Activated CD4-positive, alpha-beta T cell treated with anti-CD3 and anti-CD28 coated beads, Interleukin-2, amount 10 ng/mL, durations not matched to agents 7 days and 5 days (primary cell): Measurements from ENCODE around the gene SSTR3. TPM values are rescaled to one million over a fixed set of nuclear protein-coding genes. Genes with fewer than 3 reads are reported as not detected.

Source experiments
- CTCF ChIA-PET: fragments of 350-600 bp; sonication (Branson Sonifier 250); formaldehyde crosslinking; loops from one replicate; lab custom pipeline; 2021; ENCODE audit warnings: antibody characterized with exemption; lab: Charles Lee
- POLR2A ChIA-PET: fragments of 350-600 bp; sonication (Branson Sonifier 250); formaldehyde crosslinking; loops from one replicate; lab custom pipeline; 2021; ENCODE audit warnings: antibody characterized with exemption; lab: Charles Lee
- DNase-seq: peaks from one replicate; pipeline ENCODE4 v3.0.0-alpha.2; 2020
- H3K27ac Mint-ChIP-seq: one replicate; pipeline ENCODE4 v1.8.0; 2021; ENCODE audit warnings: mild to moderate bottlenecking, moderate library complexity, mixed read lengths
- H3K27me3 Mint-ChIP-seq: one replicate; pipeline ENCODE4 v1.8.0; 2021; ENCODE audit warnings: mixed read lengths
- H3K36me3 Mint-ChIP-seq: one replicate; pipeline ENCODE4 v1.8.0; 2021; ENCODE audit warnings: low read depth, mixed read lengths
- H3K4me1 Mint-ChIP-seq: one replicate; pipeline ENCODE4 v1.8.0; 2021; ENCODE audit warnings: mixed read lengths
- H3K4me3 Mint-ChIP-seq: one replicate; pipeline ENCODE4 v1.8.0; 2021; ENCODE audit warnings: mild to moderate bottlenecking, moderate library complexity, mixed read lengths
- H3K9me3 Mint-ChIP-seq: one replicate; pipeline ENCODE4 v1.8.0; 2021; ENCODE audit warnings: mixed read lengths
- total RNA-seq, 2 experiments: library from RNA; stranded (reverse); gene quantifications; one replicate each; pipeline ENCODE4 v1.2.3, GENCODE V29; 2021

SSTR3 gene
- total RNA-seq, 2 experiments from 2014 or later: 10.1 to 10.2 TPM

DNA sequence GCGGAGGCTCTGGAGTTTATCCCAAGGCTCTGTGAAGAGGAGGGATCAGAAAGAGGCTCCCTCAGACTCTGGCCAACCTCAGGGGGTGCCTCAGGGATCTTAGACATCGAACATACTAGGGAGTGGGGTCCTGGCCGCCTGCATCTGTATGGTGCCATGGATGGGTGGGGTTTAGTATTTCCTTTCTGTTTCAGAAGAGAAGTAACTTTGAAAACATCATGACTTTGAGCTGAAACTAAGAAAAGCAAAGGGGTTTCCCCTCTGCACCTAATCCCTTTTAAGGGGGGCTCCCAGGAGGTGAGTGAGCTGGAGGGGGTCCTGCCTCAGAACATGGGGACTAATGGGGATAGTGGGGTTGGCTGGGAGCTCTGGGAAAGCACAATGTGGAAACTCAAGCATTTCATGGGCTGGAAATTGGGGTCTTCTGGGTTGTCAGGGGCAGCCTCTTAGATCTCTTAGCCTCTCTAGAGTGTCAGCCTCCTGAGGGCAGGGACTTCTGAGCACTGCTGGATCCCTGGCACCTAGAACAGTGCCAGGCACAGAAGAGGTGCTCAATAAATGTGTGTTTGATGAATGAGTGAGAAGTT, 11.8 kb upstream of the SSTR3 start:
- H3K27me3 Mint-ChIP-seq: no peaks in the 10 kb centered on the region
- POLR2A ChIA-PET: interaction anchor here (1.0 kb wide), 1 partner anchor 19 kb away, joined by 3 read pairs; no protein-coding TSS in a partner anchor
- H3K9me3 Mint-ChIP-seq: peaks cover 22% of the 10 kb centered on the region
- CTCF ChIA-PET: interaction anchor here (0.7 to 1.3 kb wide), 3 partner anchors 20 to 144 kb away, joined by 3 to 6 read pairs (median 4); partner anchors contain the start of gene RAC2
- H3K4me3 Mint-ChIP-seq: peak overlapping the region; percentile 75
- peak; percentile 46 for DNase-seq
- peaks cover 82% of the 10 kb centered on the region for H3K36me3 Mint-ChIP-seq
- H3K27ac Mint-ChIP-seq: peak overlapping the region; percentile 95
- H3K4me1 Mint-ChIP-seq: peaks cover 91% of the 10 kb centered on the region

DNA sequence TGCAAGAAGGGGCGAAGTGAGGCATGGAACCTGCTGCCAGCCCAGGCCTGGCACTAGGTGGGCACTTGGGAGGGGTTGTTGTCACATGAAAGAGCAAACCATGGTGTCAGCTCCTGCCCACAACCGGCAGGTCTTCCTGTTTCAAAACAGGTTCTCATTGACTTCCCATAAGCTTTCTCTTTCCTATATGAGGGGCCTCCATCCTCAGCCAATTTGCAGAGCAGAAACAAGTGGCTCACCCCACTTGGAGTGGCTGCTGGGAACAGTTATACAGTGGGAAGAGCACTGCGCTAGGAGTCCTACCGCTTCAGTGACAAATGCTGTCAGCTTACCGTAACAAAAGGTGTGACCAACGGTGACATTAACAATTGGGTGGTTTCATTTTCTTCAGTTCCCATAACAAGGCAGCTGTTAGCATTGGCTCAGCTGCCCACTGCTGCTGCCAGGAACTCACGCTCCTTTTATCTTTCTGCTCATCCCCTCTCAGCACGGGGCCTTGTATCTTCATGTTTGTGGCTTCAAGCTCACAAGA, 10.2 kb upstream of the SSTR3 start:
- CTCF ChIA-PET: interaction anchor here (0.6 to 1.0 kb wide), 4 partner anchors 23 to 117 kb away, joined by 3 to 4 read pairs (median 4); no protein-coding TSS in a partner anchor
- Mint-ChIP-seq H3K36me3 (peaks cover 79% of the 10 kb centered on the region), H3K27me3 (no peaks in the 10 kb centered on the region), H3K4me3 (peak overlapping the region; percentile 75), H3K4me1 (peaks cover 91% of the 10 kb centered on the region), H3K27ac (peak overlapping the region; percentile 95), H3K9me3 (peaks cover 22% of the 10 kb centered on the region)
- DNase-seq: peak; percentile 72
- POLR2A ChIA-PET: interaction anchor here (0.6 to 1.2 kb wide), 5 partner anchors 10 to 32 kb away, joined by 3 to 4 read pairs (median 4); partner anchors contain the start of gene RAC2

DNA sequence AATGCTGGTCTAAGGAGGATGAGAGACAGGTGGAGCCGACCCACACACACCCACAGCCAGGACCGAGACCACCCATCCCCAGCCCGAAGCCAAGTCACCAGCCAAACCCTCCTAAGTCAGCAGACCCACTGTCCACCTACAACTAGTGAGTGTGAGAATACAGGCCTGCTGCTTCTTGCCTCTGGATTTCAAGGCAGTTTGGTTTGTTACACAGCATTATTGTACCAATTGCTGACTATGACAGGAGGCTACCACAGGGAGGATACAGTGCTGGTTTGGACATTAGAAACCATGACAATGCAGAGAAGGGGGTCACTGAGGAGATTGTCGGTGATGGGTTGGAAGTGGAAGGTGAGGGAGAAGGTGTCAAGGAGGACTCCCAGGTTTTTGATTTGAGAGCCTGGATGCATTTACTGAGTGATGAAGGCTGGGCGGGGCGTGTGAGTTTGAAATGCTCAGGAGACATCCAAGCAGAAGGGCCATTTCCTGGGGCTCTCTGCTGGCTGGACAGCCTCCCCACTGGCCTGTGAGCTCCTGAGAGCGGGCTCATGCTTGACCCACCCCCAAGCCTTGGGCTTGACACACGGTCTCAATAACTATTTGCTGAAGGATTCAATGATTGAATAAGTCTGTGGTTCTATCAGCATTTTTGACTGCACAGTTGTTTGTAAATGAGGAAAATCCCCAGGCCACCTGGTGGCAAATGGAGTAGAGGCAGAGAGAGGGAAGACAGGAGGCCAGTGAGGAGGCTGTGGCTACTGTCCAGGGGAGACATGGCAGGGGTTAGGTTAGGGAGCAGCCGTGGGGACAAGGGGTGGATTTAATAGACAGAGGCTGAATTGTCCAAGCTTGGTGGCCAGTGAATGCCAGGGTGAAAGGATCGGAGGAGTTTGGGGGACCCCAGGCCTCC, 9.4 kb upstream of the SSTR3 start:
- peaks cover 83% of the 10 kb centered on the region for H3K36me3 Mint-ChIP-seq
- peak overlapping the region; percentile 75 for H3K4me3 Mint-ChIP-seq
- no peaks in the 10 kb centered on the region for H3K27me3 Mint-ChIP-seq
- POLR2A ChIA-PET: interaction anchor here (1.2 kb wide), 2 partner anchors 20 to 23 kb away, joined by 3 to 4 read pairs; partner anchors contain the start of gene RAC2
- CTCF ChIA-PET: interaction anchor here (1.0 to 1.9 kb wide), 2 partner anchors 8 to 22 kb away, joined by 4 to 9 read pairs; no protein-coding TSS in a partner anchor
- DNase-seq: no peak
- H3K4me1 Mint-ChIP-seq: peaks cover 98% of the 10 kb centered on the region
- peaks cover 22% of the 10 kb centered on the region for H3K9me3 Mint-ChIP-seq
- H3K27ac Mint-ChIP-seq: peak overlapping the region; percentile 95

DNA sequence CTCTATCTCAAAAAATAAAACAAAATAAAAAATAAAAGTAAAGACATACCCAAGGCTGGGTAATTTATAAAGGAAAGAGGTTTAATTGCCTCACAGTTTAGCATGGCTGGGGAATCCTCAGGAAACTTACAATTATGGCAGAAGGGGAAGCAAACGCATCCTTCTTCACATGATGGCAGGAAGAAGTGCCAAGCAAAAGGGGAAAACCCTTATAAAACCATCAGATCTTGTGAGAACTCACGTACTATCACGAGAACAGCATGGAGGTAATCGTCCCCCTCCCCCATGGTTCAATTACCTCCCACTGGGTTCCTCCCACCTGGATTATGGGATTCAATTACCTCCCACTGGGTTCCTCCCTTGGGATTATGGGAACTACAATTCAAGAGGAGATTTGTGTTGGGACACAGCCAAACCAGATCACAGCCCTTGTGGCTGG, 8.3 kb upstream of the SSTR3 start:
- H3K27ac Mint-ChIP-seq: peak overlapping the region; percentile 95
- H3K9me3 Mint-ChIP-seq: peaks cover 22% of the 10 kb centered on the region
- H3K27me3 Mint-ChIP-seq: no peaks in the 10 kb centered on the region
- CTCF ChIA-PET: interaction anchor here (1.9 to 6.9 kb wide), 2 partner anchors 9 to 20 kb away, joined by 9 to 52 read pairs; no protein-coding TSS in a partner anchor
- peak overlapping the region; percentile 75 for H3K4me3 Mint-ChIP-seq
- peak; percentile 51 for DNase-seq
- H3K36me3 Mint-ChIP-seq: peaks cover 75% of the 10 kb centered on the region
- H3K4me1 Mint-ChIP-seq: peaks cover 96% of the 10 kb centered on the region
- POLR2A ChIA-PET: no interaction called here

DNA sequence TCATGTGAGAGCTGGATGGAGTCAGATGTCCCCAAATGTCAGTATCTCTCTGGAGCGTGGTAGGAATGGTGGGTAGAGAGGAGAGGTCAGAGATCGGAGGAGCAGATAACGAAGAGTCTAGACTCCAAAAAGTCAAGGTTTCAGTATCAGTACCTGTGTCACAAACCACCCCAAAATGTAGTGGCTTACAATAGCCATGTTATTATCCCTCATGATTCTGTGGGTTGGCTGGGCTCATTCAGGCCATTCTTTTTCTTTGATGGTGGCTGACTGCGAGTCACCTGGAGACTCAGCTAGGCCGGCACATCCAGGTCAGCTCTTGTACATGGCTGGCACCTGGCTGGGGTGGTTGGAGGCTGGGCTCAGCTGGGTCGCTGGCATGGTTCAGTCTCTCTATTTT, 7.3 kb upstream of the SSTR3 start:
- POLR2A ChIA-PET: no interaction called here
- CTCF ChIA-PET: interaction anchor here (0.7 to 6.9 kb wide), 6 partner anchors 10 to 97 kb away, joined by 3 to 52 read pairs (median 6); partner anchors contain the start of gene RAC2

DNA sequence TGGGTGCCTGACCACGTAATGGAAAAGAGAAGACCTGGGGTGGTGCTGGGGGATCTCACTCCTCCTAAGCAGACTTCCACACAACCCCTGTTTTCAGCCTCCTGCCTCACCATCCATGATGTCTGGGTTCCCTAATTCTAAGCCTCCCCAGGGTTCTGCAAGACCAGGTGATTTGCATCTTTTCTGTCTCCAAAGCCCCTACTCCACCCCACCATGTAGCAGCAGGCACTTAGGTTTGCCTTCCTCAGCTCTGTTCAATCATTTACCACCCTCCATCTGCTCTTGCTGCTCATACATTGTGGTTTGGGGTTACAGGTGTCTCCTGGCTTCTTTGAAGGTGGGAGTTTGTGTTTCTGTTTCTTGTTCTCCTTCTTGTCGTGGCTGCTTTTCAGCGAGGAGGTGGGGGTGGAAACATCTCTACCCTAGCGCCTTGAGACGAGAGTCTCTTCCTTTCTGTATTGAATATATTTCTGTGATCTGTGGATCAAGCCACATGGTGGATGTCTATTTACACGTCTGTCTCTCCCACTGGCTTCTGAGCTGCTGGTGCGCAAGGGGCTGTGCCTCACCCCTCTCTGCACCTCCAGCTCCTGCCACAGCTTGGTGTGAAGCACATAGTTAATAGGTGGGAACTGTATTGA, 6.6 kb upstream of the SSTR3 start:
- Mint-ChIP-seq H3K9me3 (peaks cover 17% of the 10 kb centered on the region), H3K36me3 (peaks cover 65% of the 10 kb centered on the region), H3K4me1 (peaks cover 91% of the 10 kb centered on the region), H3K4me3 (peak overlapping the region; percentile 75), H3K27ac (peak overlapping the region; percentile 95), H3K27me3 (no peaks in the 10 kb centered on the region)
- DNase-seq: peak; percentile 90
- ChIA-PET POLR2A (no interaction called here), CTCF (interaction anchor here (0.7 to 6.9 kb wide), 6 partner anchors 10 to 98 kb away, joined by 3 to 52 read pairs (median 4); partner anchors contain the start of gene RAC2)

More for the DNA sequence above, 7.3 kb upstream of the SSTR3 start:
- DNase-seq: peak; percentile 37
- Mint-ChIP-seq H3K36me3 (peaks cover 69% of the 10 kb centered on the region), H3K4me3 (peak overlapping the region; percentile 75), H3K27ac (peak overlapping the region; percentile 95), H3K9me3 (peaks cover 22% of the 10 kb centered on the region), H3K27me3 (no peaks in the 10 kb centered on the region), H3K4me1 (peaks cover 93% of the 10 kb centered on the region)

DNA sequence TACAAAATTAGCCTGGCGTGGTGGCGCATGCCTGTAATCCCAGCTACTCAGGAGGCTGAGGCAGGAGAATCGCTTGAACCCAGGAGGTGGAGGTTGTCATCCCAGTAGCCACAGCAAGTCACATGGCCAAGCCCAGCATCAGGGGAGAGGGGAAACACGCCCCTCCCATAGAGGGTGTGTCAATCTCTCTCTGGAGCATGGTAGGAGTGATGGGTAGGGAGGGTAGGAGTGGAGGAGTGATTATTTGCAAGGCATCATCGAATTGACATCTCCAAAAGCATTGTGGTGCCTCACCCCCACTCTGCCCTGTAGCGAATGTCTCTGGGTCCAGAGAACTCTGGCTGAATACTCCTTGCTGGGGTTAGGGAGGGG, 6.1 kb upstream of the SSTR3 start:
- H3K27ac Mint-ChIP-seq: peak overlapping the region; percentile 95
- peak overlapping the region; percentile 75 for H3K4me3 Mint-ChIP-seq
- H3K36me3 Mint-ChIP-seq: peaks cover 64% of the 10 kb centered on the region
- DNase-seq: peak; percentile 30
- ChIA-PET CTCF (interaction anchor here (1.4 to 6.9 kb wide), 4 partner anchors 9 to 55 kb away, joined by 3 to 52 read pairs (median 6); no protein-coding TSS in a partner anchor), POLR2A (no interaction called here)
- peaks cover 91% of the 10 kb centered on the region for H3K4me1 Mint-ChIP-seq
- no peaks in the 10 kb centered on the region for H3K27me3 Mint-ChIP-seq
- H3K9me3 Mint-ChIP-seq: peaks cover 14% of the 10 kb centered on the region

DNA sequence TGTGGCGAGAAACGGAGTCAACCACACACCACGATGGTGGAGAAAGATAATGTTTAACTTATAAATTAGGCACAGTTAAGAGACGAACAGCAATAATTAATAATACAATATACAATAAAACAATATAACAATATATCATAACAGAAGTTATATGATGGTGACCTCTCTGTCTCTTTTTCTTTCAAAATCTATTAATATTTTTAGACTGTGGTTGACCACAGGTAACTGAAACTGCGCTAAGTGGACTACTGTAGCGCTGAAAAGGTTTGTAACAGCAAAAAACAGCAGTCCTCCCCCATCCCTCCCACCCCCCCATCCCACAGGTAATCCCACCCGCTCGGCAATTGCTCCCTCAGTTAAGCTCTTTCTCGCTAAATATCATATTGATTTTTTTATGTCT, 3.6 kb upstream of the SSTR3 start:
- Mint-ChIP-seq H3K27me3 (no peaks in the 10 kb centered on the region), H3K4me3 (no peak overlapping the region), H3K36me3 (peaks cover 41% of the 10 kb centered on the region), H3K9me3 (peaks cover 3% of the 10 kb centered on the region), H3K27ac (no peak overlapping the region), H3K4me1 (peaks cover 73% of the 10 kb centered on the region)
- ChIA-PET POLR2A (interaction anchor here (0.7 kb wide), 1 partner anchor 687 kb away, joined by 5 read pairs; the partner anchor contains the start of gene EIF3D), CTCF (interaction anchor here (0.7 to 6.9 kb wide), 3 partner anchors 11 to 64 kb away, joined by 3 to 52 read pairs (median 19); no protein-coding TSS in a partner anchor)
- DNase-seq: no peak

DNA sequence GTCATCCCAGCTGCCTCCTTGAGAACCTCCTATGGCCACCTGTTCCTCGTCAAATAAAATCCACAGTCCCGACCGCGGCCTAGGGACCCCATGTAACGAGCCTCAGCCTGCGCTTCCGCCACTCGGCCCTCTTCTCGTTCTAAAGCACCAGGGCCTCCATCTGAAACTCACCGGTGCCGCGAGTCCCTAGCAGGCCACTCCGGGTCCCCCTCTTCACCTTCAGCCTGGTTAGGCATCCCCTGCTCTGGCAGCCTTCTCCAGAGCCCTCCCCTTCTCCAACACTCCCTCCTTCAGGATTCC, 2.4 kb upstream of the SSTR3 start:
- no peak overlapping the region for H3K4me3 Mint-ChIP-seq
- no peaks in the 10 kb centered on the region for H3K27me3 Mint-ChIP-seq
- ChIA-PET CTCF (interaction anchor here (3.4 to 6.9 kb wide), 2 partner anchors 10 to 14 kb away, joined by 19 to 52 read pairs; no protein-coding TSS in a partner anchor), POLR2A (no interaction called here)
- peak overlapping the region; percentile 61 for H3K27ac Mint-ChIP-seq
- H3K9me3 Mint-ChIP-seq: no peaks in the 10 kb centered on the region
- peaks cover 30% of the 10 kb centered on the region for H3K36me3 Mint-ChIP-seq
- DNase-seq: no peak
- H3K4me1 Mint-ChIP-seq: peaks cover 63% of the 10 kb centered on the region

DNA sequence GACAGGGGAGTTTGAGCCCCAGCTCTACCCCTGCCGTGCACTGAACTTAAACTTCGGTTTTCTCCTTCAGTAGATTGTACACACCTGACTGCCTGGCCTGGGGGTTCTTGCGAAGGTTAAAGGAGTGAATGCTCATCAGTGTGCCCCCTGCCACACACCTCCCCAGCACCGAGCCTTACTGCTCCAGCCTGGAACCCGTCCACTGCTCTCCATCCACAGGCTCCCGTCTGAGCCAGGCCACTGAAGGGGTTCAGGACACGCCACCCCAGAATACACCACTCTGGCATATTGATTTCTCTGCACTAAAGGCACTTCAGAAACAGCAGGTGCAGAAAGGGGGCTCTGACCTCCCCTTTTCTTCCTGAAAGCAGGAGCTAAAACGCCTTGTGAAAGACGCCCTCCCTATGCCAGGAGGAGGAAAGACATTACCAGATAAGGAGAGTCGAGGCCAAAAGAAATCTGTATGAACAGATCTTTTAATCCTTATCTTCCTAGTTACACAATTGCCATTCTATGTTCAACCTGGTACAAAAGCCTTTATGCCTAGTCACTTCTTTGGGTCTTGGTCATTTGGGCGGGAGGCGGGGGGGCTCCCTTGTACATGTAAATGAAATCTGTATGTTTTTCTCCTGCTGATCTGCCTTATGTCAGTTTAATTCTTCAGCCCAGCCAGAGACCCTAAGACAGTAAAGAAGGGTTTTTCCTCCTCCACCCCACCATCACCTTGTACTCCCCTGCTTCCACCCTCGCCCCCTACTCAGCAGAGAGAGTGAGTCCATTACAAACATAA, 1.9 kb upstream of the SSTR3 start:
- CTCF ChIA-PET: interaction anchor here (1.0 to 6.9 kb wide), 2 partner anchors 9 to 14 kb away, joined by 3 to 52 read pairs; no protein-coding TSS in a partner anchor
- Mint-ChIP-seq H3K4me1 (peaks cover 58% of the 10 kb centered on the region), H3K9me3 (no peaks in the 10 kb centered on the region), H3K27ac (peak overlapping the region; percentile 61), H3K4me3 (no peak overlapping the region), H3K27me3 (no peaks in the 10 kb centered on the region), H3K36me3 (peaks cover 28% of the 10 kb centered on the region)
- POLR2A ChIA-PET: no interaction called here
- DNase-seq: no peak

DNA sequence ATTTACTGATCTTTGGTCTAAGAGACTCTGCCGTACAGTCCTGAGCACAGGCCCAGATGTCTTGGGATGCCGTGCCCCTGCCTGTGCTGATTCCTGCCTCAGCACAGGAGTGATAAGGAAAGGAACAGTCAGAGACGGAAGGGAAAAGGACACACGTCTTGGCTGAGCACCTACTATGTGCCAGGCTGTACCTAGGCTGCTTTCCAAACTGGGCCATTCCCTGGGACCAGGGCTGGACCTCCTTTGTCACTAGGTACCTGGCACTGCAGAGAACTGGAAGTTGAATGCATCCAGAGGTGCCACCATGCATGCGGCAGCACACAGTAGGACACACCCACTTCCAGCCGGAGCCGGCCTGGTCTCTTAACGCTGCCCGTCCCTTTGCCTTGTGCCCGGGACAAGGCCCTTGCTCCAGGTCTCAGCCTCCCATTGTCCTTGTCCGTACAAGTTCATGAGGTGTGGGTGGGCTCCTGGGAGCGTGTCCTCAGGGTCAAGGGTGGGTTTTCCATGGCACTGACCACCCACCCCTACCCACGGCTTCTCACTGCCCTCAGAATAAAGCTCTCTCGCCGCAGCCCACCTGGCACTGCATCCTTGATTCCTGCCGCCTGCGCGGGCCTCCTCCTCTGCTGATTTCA, 1.1 kb upstream of the SSTR3 start:
- POLR2A ChIA-PET: interaction anchor here (0.6 kb wide), 1 partner anchor 9 kb away, joined by 3 read pairs; no protein-coding TSS in a partner anchor
- peaks cover 24% of the 10 kb centered on the region for H3K36me3 Mint-ChIP-seq
- no peak overlapping the region for H3K27ac Mint-ChIP-seq
- H3K4me3 Mint-ChIP-seq: no peak overlapping the region
- peaks cover 57% of the 10 kb centered on the region for H3K4me1 Mint-ChIP-seq
- no peak for DNase-seq
- CTCF ChIA-PET: interaction anchor here (1.0 to 6.3 kb wide), 2 partner anchors 9 to 13 kb away, joined by 3 to 44 read pairs; no protein-coding TSS in a partner anchor
- no peaks in the 10 kb centered on the region for H3K9me3 Mint-ChIP-seq
- no peaks in the 10 kb centered on the region for H3K27me3 Mint-ChIP-seq
